B cell (primary cell): Measurements from ENCODE around the gene OR11G2. TPM values are rescaled to one million over a fixed set of nuclear protein-coding genes. Genes with fewer than 3 reads are reported as not detected.

ENCODE experiments used
- ATAC-seq: fragments of 200-7000 bp; cut with Tn5 transposase; one replicate; pipeline ENCODE4 v1.10.0; 2021; ENCODE audit warnings: low read depth, mild to moderate bottlenecking, moderate number of reproducible peaks, moderate library complexity
- CTCF ChIA-PET: fragments of 350-600 bp; sonication (Branson Sonifier 250); formaldehyde crosslinking; loops from one replicate; lab custom pipeline; 2021; ENCODE audit warnings: antibody characterized with exemption, inconsistent platforms; lab: Charles Lee
- POLR2A ChIA-PET: fragments of 350-600 bp; sonication (Branson Sonifier 250); formaldehyde crosslinking; loops from one replicate; lab custom pipeline; 2021; ENCODE audit warnings: antibody characterized with exemption; lab: Charles Lee
- DNase-seq: peaks from one replicate; pipeline ENCODE4 v3.0.0; 2013
- H2AFZ ChIP-seq: 2 replicates; pipeline ENCODE4 v1.6.1; 2012; ENCODE audit warnings: mild to moderate bottlenecking, low read depth, low read length; ENCODE audit not compliant: insufficient read depth, poor library complexity, severe bottlenecking
- H3K27ac ChIP-seq, 2 donors: 1 replicate in 1 of 2; 2 replicates in 1 of 2; pipeline ENCODE4 v1.5.1; 2012 to 2013; ENCODE audit warnings: low read length in 2 of 2, mild to moderate bottlenecking in 2 of 2, moderate library complexity in 1 of 2
- H3K27me3 ChIP-seq, 4 experiments: fragments of 200-600 bp in 1 of 4; sonication (generic) in 1 of 4; replicated peaks in 1 of 4; 1 replicate in 2 of 4; 2 replicates in 2 of 4; pipeline versions ENCODE4 v1.6.1 to v1.7.0; 2013 to 2016; ENCODE audit warnings: low read length in 3 of 4, mild to moderate bottlenecking in 2 of 4, mixed read lengths in 1 of 4, moderate library complexity in 1 of 4; ENCODE audit not compliant: insufficient read depth in 4 of 4, control insufficient read depth in 3 of 4; ENCODE audit errors: control extremely low read depth in 1 of 4
- H3K36me3 ChIP-seq, 2 experiments: replicated peaks in 1 of 2; 1 replicate in 1 of 2; 2 replicates in 1 of 2; pipeline versions ENCODE4 v1.6.1 to v1.7.1; 2013; ENCODE audit warnings: low read length in 1 of 2; ENCODE audit not compliant: insufficient read depth in 2 of 2, control insufficient read depth in 1 of 2; ENCODE audit errors: control extremely low read depth in 1 of 2, extremely low read depth in 1 of 2
- H3K4me1 ChIP-seq, 2 donors: fragments of 200-600 bp in 1 of 2; sonication (generic) in 1 of 2; 1 replicate in 1 of 2; 2 replicates in 1 of 2; pipeline versions ENCODE4 v1.5.1 to v1.6.1; 2013 to 2017; ENCODE audit warnings: low read length in 2 of 2; ENCODE audit not compliant: control insufficient read depth in 2 of 2, insufficient read depth in 2 of 2
- H3K4me2 ChIP-seq: replicated peaks from 2 replicates; pipeline ENCODE3; 2012; ENCODE audit warnings: mild to moderate bottlenecking, low read depth, low read length; ENCODE audit not compliant: poor library complexity, severe bottlenecking
- H3K4me3 ChIP-seq, 5 experiments: fragments of 200-600 bp in 1 of 5; sonication (generic) in 1 of 5; 1 replicate in 3 of 5; 2 replicates in 2 of 5; pipeline versions ENCODE4 v1.5.1 to v1.7.0; 2011 to 2016; ENCODE audit warnings: low read length in 4 of 5, mild to moderate bottlenecking in 4 of 5, low read depth in 2 of 5, control low read depth in 1 of 5, moderate library complexity in 1 of 5; ENCODE audit not compliant: insufficient read depth in 1 of 5; ENCODE audit errors: control extremely low read depth in 1 of 5, extremely low read depth in 1 of 5
- H3K79me2 ChIP-seq: fragments of 200-600 bp; sonication (generic); one replicate; pipeline ENCODE4 v1.6.0; 2016; ENCODE audit warnings: low read length; ENCODE audit not compliant: control insufficient read depth, insufficient read depth
- H3K9ac ChIP-seq: fragments of 200-600 bp; sonication (generic); 2 replicates; pipeline ENCODE4 v1.6.1; 2017; ENCODE audit warnings: mild to moderate bottlenecking, low read length, moderate library complexity
- H3K9me3 ChIP-seq, 3 donors: one replicate each; pipeline versions ENCODE4 v1.6.1 to v1.7.1; 2013; ENCODE audit warnings: low read length in 2 of 3; ENCODE audit not compliant: control insufficient read depth in 2 of 3, insufficient read depth in 1 of 3; ENCODE audit errors: control extremely low read depth in 1 of 3
- H4K20me1 ChIP-seq: 2 replicates; pipeline ENCODE4 v1.6.0; 2012; ENCODE audit warnings: mild to moderate bottlenecking, low read length; ENCODE audit not compliant: insufficient read depth, control insufficient read depth, poor library complexity, severe bottlenecking
- H3K27ac Mint-ChIP-seq: one replicate; pipeline ENCODE4 v1.8.0; 2021; ENCODE audit warnings: mixed read lengths
- H3K27me3 Mint-ChIP-seq: one replicate; pipeline ENCODE4 v1.8.0; 2021; ENCODE audit warnings: mixed read lengths
- H3K4me1 Mint-ChIP-seq: one replicate; pipeline ENCODE4 v1.8.0; 2021; ENCODE audit warnings: mixed read lengths
- H3K4me3 Mint-ChIP-seq: one replicate; pipeline ENCODE4 v1.8.0; 2021; ENCODE audit warnings: mixed read lengths
- H3K9me3 Mint-ChIP-seq: one replicate; pipeline ENCODE4 v1.8.0; 2022; ENCODE audit warnings: mixed read lengths; ENCODE audit not compliant: insufficient read depth
- CTCF ChIP-seq: fragments of 200-600 bp; IDR thresholded peaks from one replicate; pipeline ENCODE4 v1.8.0; 2022; ENCODE audit warnings: antibody characterized with exemption, mild to moderate bottlenecking
- EZH2 ChIP-seq: IDR thresholded peaks from 2 replicates; pipeline ENCODE4 v1.6.1; 2012; ENCODE audit warnings: borderline replicate concordance, low read depth, mild to moderate bottlenecking, moderate library complexity, low read length; ENCODE audit not compliant: insufficient read depth, poor library complexity, severe bottlenecking
- WGBS: methylation state at CpG from one replicate; pipeline ENCODE4 v1.1.5; 2013; ENCODE audit warnings: missing lambda C conversion rate; ENCODE audit not compliant: insufficient coverage; 5-methylcytosine and 5-hydroxymethylcytosine counted together
- intact Hi-C: fragments of 100-400 bp; cut with micrococcal nuclease; formaldehyde crosslinking; loops from one replicate; pipeline ENCODE4 v1.10.0; 2022
- polyA plus RNA-seq: library from polyadenylated mRNA; depleted of rRNA; stranded (reverse); fragments of >200 nt; gene quantifications from 2 replicates; pipeline ENCODE4 v1.2.3, GENCODE V29; 2012
- total RNA-seq, 2 donors: library from RNA; stranded (reverse); fragments of 120-200 nt in 1 of 2; gene quantifications; 1 replicate in 1 of 2; 2 replicates in 1 of 2; pipeline versions ENCODE4 v1.2.3 to v1.2.4, GENCODE V29; 2013 to 2022

The OR11G2 gene
- total and polyA plus RNA-seq, 2 donors (not counting 1 experiment from before 2014, with no cell fraction given), result not detected

- Histone ChIP-seq H2AFZ (no peak overlapping the region), H3K79me2 (no peaks in the 10 kb centered on the region), H3K36me3 (no peaks in the 10 kb centered on the region), H3K9me3 (no peaks in the 10 kb centered on the region), H3K4me2 (no peak overlapping the region), H3K27ac (no peak overlapping the region), H3K9ac (no peak overlapping the region), H4K20me1 (no peaks in the 10 kb centered on the region), H3K4me1 (no peaks in the 10 kb centered on the region), H3K27me3 (no peaks in the 10 kb centered on the region), H3K4me3 (no peak overlapping the region)
- no peak overlapping the region for H3K4me3 Mint-ChIP-seq
- POLR2A ChIA-PET, result no interaction called here
- DNase-seq, result no peak
- no peak for ATAC-seq
- peaks cover 11% of the 10 kb centered on the region for H3K27me3 Mint-ChIP-seq
- TF ChIP-seq CTCF, result no peak
- no peak for TF ChIP-seq EZH2
- intact Hi-C loops, result no loop called here
- WGBS, result no CpG with 5 or more reads among the region's 6 CpGs
- CTCF ChIA-PET, result no interaction called here
- peaks cover 2% of the 10 kb centered on the region for H3K9me3 Mint-ChIP-seq
- H3K4me1 Mint-ChIP-seq, result peaks cover 2% of the 10 kb centered on the region
- H3K27ac Mint-ChIP-seq, result no peak overlapping the region
Observed at GRCh38 chr14:20176330-20176729, 14.4 kb upstream of the OR11G2 start.

DNA sequence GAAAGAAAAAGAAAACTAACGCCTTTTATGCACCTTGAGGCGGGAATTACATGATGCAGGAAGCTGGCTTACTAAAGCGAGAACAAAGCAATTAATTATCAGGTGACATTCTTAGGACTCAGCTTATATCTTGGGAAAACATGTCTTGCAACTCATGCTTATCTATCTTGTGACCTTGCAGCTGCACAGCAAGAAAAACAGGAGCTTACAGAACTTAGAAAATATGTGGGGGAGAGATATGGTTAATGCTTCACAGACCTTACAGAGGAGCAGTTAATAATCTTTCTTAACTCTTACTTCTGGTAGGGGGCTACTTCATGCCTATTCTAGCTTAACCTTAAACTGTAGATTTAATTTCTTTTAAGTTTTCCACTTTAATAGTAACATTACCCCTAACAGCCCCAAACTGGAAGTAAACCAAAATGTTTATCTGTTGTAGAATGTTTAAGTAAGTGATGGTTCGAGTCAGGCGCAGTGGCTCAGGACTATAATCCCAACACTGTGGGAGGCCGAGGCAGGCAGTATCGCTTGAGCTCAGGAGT, 13.2 kb upstream of the OR11G2 start:
- 61% methylated on average over 5 of the region's 7 CpGs for whole genome bisulfite sequencing
- intact Hi-C loops, result no loop called here
- no peak overlapping the region for H3K27ac Mint-ChIP-seq

More for the DNA sequence above, 13.2 kb upstream of the OR11G2 start:
- Histone ChIP-seq H3K9ac (no peak overlapping the region), H3K27ac (no peak overlapping the region), H3K9me3 (no peaks in the 10 kb centered on the region), H3K4me2 (no peak overlapping the region), H2AFZ (no peak overlapping the region), H3K79me2 (no peaks in the 10 kb centered on the region), H3K4me3 (no peak overlapping the region), H4K20me1 (no peaks in the 10 kb centered on the region), H3K36me3 (no peaks in the 10 kb centered on the region), H3K4me1 (no peaks in the 10 kb centered on the region), H3K27me3 (no peaks in the 10 kb centered on the region)
- Mint-ChIP-seq H3K27me3 (peaks cover 15% of the 10 kb centered on the region), H3K9me3 (peaks cover 2% of the 10 kb centered on the region), H3K4me1 (peaks cover 2% of the 10 kb centered on the region), H3K4me3 (no peak overlapping the region)
- ATAC-seq, result no peak
- ChIA-PET POLR2A (no interaction called here), CTCF (no interaction called here)
- TF ChIP-seq EZH2, result no peak
- TF ChIP-seq CTCF, result no peak
- no peak for DNase-seq
